ENCODE data around the gene GLP1R.

Gene GLP1R

GRCh38 chr6:39076623-39077535 is 28.3 kb downstream of the GLP1R start:
- TF ChIP-seq ELF4 (IDR thresholded peaks at IDR 0.05) = no peak
- no peak for TF ChIP-seq NFRKB (IDR thresholded peaks at IDR 0.05)
- no peak for TF ChIP-seq BHLHE40 (IDR thresholded peaks at IDR 0.05; ENCODE audit: borderline replicate concordance)
- ChIA-PET CTCF (interaction anchor here (1.0 kb wide), 1 partner anchor 108 kb away, joined by 3 read pairs; no protein-coding TSS in a partner anchor), POLR2A (no interaction called here)
- no peak for DNase-seq (ENCODE audit: extremely low spot score)

- DNase-seq (ENCODE audit: extremely low spot score) = no peak
- POLR2A ChIA-PET = no interaction called here
- CTCF ChIA-PET = no interaction called here
- TF ChIP-seq FOXK2 (IDR thresholded peaks at IDR 0.05) (no peak), FOXM1 (IDR thresholded peaks at IDR 0.05; ENCODE audit: borderline replicate concordance) (no peak), SUZ12 (IDR thresholded peaks at IDR 0.05) (no peak), ARNT (IDR thresholded peaks at IDR 0.05) (no peak), L3MBTL2 (conservative IDR thresholded peaks at IDR 0.05) (no peak), CTBP1 (IDR thresholded peaks at IDR 0.05; ENCODE audit: borderline replicate concordance) (no peak), PKNOX1 (IDR thresholded peaks at IDR 0.05) (no peak)
Observed at GRCh38 chr6:39077882-39078594, 29.5 kb downstream of the GLP1R start.

GRCh38 chr6:39078695-39079094 is 30.1 kb downstream of the GLP1R start:
- no peak for DNase-seq (ENCODE audit: extremely low spot score)
- ChIA-PET POLR2A (no interaction called here), CTCF (no interaction called here)
- TF ChIP-seq L3MBTL2 (conservative IDR thresholded peaks at IDR 0.05) (no peak), ARNT (IDR thresholded peaks at IDR 0.05) (no peak), ELF4 (IDR thresholded peaks at IDR 0.05) (no peak), ZNF384 (IDR thresholded peaks at IDR 0.05) (no peak), SP1 (IDR thresholded peaks at IDR 0.05) (no peak), SUZ12 (IDR thresholded peaks at IDR 0.05) (no peak), TARDBP (IDR thresholded peaks at IDR 0.05) (no peak), HDGF (IDR thresholded peaks at IDR 0.05; ENCODE audit: borderline replicate concordance) (no peak), LEF1 (IDR thresholded peaks at IDR 0.05; ENCODE audit: borderline replicate concordance) (no peak)

GRCh38 chr6:39079197-39080125 is 30.9 kb downstream of the GLP1R start:
- DNase-seq (ENCODE audit: extremely low spot score) = no peak
- ChIA-PET POLR2A (no interaction called here), CTCF (no interaction called here)
- TF ChIP-seq PKNOX1 (IDR thresholded peaks at IDR 0.05) (no peak), ZNF384 (IDR thresholded peaks at IDR 0.05) (no peak)

- no peak for TF ChIP-seq NFRKB (IDR thresholded peaks at IDR 0.05)
- TF ChIP-seq FOXK2 (IDR thresholded peaks at IDR 0.05) = no peak
- no peak for TF ChIP-seq HDGF (IDR thresholded peaks at IDR 0.05; ENCODE audit: borderline replicate concordance)
- no peak for TF ChIP-seq SUZ12 (IDR thresholded peaks at IDR 0.05)
- TF ChIP-seq LEF1 (IDR thresholded peaks at IDR 0.05; ENCODE audit: borderline replicate concordance) = no peak
- no peak for TF ChIP-seq CTBP1 (IDR thresholded peaks at IDR 0.05; ENCODE audit: borderline replicate concordance)
- TF ChIP-seq BHLHE40 (IDR thresholded peaks at IDR 0.05; ENCODE audit: borderline replicate concordance) = no peak
- TF ChIP-seq SP1 (IDR thresholded peaks at IDR 0.05) = no peak
- no peak for TF ChIP-seq FOXA1 (IDR thresholded peaks at IDR 0.05)
- TF ChIP-seq FOXM1 (IDR thresholded peaks at IDR 0.05; ENCODE audit: borderline replicate concordance) = no peak
- TF ChIP-seq L3MBTL2 (conservative IDR thresholded peaks at IDR 0.05) = no peak
- no peak for TF ChIP-seq ARNT (IDR thresholded peaks at IDR 0.05)
- no peak for TF ChIP-seq TARDBP (IDR thresholded peaks at IDR 0.05)
- TF ChIP-seq PKNOX1 (IDR thresholded peaks at IDR 0.05) = no peak
- no peak for TF ChIP-seq ZNF384 (IDR thresholded peaks at IDR 0.05)
- no peak for TF ChIP-seq ELF4 (IDR thresholded peaks at IDR 0.05)
- ChIA-PET POLR2A (no interaction called here), CTCF (no interaction called here)
- no peak for DNase-seq (ENCODE audit: extremely low spot score)
Observed at GRCh38 chr6:39080246-39080875, 31.8 kb downstream of the GLP1R start.
